ENCODE measurements around the gene UBTF.

UBTF gene

DNA sequence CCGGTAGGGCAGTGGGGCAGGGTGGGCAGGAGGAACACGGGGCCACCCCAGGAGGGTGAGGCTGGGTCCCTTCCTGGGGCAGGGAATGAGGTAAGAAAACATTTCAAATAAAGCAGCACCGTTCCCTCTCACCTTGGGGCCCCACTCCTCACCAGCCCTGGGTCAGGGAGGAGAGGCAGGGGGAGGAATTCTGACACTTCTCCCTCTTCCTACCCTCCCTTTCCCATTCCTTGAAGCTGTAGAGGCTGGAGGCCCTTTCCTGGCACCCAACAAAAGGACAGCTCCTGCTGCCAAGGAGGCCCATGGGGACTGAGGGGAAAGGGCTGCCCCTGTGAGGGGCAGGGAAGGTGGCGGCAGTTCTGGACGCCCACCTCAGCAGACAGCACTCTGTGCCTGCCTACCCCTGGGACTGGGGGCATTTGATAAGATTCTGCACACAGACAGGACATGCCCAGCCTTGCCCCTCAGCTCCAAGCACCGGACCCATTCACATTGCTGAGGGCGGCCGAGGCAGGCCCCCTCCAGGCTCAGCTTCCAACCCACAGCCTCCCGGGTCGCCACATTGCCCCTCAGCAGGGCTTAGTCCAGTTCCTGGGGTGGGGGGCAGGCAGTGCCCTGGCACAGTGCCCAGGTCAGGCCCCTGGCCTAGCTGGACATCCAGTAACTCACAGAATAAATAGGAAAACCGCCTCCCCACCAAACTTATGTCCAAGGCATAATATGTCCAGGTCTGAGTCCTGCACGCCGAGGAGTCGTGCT lies 26.0 kb downstream of the UBTF start:
- no peak for DNase-seq

DNA sequence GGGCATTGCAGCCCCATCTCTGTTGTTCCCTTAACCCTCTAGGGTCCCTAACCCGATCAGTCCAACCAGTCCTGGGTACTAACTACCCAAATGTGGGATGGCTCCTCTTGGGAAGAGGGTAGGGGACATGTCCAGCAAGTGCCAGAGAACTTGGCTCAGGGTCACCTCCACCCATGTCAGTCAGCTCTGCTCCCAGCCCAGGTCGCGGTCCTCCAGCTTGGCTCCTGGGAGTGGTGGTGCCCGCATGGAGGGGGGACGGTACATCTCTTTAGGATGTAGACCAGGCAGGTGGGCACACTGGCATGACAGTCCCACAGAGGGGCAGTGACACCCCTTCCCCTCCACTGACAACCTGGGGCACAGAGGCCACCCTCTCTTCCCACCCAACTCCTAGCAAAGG lies 26.7 kb downstream of the UBTF start:
- DNase-seq: no peak

- no peak for DNase-seq
Measured at GRCh38 chr17:44191941-44192496, 27.5 kb downstream of the UBTF start.

GRCh38 chr17:44191369-44191768 lies 28.1 kb downstream of the UBTF start:
- no peak for DNase-seq

GRCh38 chr17:44190481-44190880 lies 29.0 kb downstream of the UBTF start:
- no peak for DNase-seq

- no peak for DNase-seq
Measured at GRCh38 chr17:44188576-44189403, 30.7 kb downstream of the UBTF start.

DNA sequence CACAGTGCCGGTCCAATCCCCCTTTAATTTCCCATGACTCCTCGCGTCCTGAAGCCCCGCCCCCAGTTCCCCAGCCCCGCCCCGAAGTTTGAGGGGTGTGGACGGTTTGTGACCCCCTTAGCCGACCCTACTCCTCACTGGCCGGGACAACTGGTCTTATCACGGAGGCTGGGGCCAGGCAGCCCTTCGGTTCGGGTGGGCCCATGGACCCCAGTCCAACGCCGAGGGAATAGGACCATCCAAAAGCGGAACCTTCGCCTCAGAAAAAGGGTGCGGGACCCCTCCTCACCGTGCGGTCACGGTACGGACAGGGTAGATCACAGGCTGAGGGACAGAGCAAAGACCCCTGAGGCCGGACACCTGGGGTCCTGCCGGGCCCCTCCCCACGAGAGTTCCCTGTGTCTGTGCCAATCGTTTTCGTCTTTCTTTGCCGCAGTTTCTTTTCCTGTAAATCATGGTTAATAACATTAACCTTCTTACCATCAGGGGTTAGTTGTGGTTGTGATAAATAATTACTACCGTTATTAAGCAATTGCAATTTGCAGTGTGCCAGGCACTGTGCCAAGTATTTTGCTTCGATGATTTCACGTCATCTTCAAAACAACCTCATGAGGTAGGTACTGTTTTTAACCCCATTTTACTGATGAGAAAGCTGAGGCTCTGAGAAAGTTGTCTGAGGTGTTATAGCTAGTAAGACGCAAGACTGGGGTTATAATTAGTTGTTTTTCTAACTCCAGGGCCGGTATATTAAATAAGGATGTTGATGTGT lies 32.2 kb downstream of the UBTF start:
- no peak for DNase-seq

DNA sequence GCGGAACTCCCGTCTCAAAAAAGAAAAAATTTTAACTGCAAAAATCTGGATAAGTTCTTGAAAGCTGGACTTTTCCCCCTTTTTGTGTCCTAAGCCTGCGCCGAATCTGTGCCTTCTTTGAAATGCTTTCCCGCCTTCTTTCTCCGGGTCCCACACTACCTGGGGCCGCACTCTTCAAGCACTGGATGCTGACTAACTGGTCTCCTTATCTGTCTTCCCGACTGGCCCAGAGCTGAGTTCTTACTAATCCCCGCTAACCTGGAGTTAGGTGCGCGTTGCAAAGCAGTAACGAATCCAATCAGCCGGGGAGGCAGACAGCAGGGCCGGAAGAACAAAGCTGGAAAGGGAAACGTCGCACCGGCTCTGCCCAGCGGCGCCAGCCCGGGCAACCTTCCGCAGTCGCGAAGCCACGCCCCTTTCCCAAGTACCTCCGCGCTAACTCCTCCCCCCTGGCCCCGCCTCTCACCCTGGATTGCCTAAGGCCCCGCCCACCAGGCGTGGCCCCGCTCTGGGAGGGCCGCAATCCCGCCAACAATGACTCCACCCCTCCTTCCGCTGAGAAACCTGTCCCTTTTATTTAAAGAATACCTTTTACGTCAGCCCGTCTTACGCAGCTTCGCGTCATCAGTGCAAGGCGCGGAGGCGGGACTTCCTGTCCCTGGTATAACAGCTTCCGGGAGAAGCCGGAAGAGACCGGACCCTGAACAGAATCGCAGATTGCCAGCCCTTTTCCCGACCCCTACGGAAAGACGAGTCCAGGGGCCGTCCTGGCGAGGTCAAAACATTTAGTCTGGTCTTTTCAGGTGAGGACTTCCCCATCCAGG lies 33.0 kb downstream of the UBTF start, which contains the start of gene TMUB2:
Gene TMUB2 (plus strand): TSS at position 666 of the 824 bp plus-strand sequence. CDS start 737 bp downstream, outside the sequence.
- DNase-seq: peak; percentile 99

- DNase-seq: no peak
Measured at GRCh38 chr17:44184212-44184810, 35.2 kb downstream of the UBTF start.

DNA sequence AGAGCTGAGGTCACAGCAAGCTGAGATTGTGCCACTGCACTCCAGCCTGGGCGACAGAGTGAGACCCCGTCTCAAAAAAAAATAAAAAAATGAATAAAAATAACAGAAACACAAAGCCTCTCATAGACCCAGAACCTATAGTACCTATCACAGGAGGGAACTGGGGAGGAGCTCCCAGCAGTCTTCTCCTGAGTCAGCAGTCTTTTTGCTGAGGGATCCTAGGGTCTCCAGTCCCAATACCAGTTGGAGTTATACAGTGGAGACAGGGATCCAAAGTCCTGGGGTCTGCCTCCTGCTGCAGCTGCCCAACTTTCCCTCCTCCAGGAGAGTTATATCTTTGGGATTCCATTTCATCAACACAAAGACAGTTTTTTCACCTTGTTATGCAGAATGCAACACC lies 36.5 kb downstream of the UBTF start:
- DNase-seq: no peak

GRCh38 chr17:44178133-44178532 lies 41.3 kb downstream of the UBTF start:
- DNase-seq: no peak

DNA sequence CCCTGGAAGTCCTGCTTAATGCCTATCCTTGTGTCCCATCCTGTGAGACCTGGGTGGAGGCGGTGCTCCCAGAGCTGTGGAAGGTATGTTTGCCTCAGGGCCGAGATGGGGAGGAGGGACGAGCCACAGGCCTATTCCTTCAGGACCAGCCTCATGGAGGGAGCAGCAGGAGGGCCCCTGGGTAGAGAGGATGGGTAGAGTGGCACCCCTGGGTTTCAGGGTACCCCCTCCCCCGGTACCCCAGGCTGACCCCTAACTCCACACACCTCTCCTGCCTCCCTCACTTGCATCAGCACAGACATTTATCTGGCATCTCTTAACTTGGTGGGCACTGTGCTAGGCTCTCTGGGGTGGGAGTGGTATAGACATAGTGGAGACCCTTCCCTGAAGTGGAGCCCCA lies 41.8 kb downstream of the UBTF start:
- DNase-seq: no peak

DNA sequence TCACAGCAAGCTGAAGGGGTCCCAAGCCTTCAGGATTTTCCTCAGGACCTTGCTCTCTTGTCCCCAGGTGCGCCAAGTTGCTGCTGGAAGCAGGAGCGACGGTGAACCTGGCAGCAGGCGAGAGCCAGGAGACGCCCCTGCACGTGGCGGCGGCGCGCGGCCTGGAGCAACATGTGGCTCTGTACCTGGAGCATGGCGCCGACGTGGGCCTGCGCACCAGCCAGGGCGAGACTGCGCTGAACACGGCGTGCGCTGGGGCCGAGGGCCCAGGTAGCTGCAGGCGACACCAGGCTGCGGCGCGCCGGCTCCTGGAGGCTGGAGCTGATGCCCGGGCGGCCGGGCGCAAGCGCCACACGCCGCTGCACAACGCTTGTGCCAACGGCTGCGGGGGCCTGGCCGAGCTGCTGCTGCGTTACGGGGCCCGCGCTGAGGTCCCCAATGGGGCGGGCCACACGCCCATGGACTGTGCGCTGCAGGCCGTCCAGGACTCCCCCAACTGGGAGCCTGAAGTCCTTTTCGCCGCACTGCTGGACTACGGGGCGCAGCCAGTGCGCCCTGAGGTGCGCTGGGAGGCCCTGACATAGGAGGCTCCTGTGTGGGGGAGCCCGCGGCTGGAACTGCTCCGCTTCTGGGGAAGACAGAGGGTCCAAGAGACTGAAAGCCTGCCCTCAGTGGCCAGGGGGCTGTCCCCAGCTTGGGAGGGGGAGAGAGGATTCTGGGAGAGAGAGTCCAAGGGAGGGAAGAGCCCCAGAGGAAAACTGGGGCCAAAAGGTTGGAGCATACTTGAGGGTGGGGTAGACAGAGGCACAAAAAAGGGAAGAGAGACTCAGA lies 42.6 kb downstream of the UBTF start:
- DNase-seq: no peak

GRCh38 chr17:44176257-44176656 lies 43.2 kb downstream of the UBTF start:
- no peak for DNase-seq

DNA sequence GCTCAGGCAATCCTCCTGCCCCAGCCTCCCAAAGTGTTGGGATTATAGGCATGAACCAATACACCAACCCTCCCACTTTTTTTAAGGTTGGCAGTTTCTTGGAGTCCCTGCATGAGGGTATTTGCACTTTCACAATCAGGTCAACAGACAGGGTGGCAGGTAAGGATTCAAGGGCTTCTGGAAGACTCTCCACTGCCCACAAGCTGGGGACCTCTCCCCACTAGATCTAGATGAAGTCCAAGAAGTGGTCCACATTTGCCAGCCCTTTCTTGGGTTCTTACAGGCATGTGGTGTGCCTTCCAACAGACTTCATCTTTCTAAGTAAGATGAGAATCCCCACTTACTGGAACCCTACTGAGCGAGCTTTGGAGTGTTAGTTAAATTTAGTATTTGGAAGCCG lies 45.0 kb downstream of the UBTF start:
- DNase-seq: no peak

DNA sequence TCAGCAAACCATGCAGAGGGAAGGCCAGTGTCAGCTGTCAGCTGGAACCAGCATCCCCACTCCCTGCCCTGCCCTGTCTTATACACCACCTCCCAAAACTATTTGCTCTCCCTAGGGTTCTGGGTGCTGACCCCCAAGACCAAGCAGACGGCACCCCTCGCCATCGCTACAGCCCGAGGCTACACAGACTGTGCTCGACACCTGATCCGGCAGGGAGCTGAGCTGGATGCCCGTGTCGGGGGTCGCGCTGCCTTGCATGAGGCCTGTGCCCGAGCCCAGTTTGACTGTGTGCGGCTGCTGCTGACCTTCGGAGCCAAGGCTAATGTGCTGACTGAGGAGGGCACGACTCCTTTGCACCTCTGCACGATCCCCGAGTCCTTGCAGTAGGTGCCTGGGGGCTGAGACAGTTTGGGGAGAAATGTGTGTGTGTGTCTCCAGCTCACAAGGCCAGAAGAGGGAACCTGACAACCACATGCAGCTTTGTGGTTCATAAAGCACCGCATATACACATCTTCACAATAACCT lies 47.5 kb downstream of the UBTF start:
- DNase-seq: no peak

- peak; percentile 49 for DNase-seq
Measured at GRCh38 chr17:44170499-44171201, 48.8 kb downstream of the UBTF start, which contains the start of gene ASB16. TSS of gene ASB16 (plus strand) at chr17:44170704. CDS start at chr17:44170790, 86 bp downstream.

GRCh38 chr17:44170135-44170498 lies 49.4 kb downstream of the UBTF start:
- DNase-seq: no peak

GRCh38 chr17:44167181-44167861 lies 52.2 kb downstream of the UBTF start:
- DNase-seq: no peak
